ENCODE measurements around the gene AQP7.
A peak's percentile ranks its signal among the peaks of the same experiment; 100 is the strongest.
"Not testable (repeated sequence)": the region's sequence is repeated elsewhere in the genome, so short reads cannot be mapped to it uniquely, and the experiment has no call there.

AQP7 gene

GRCh38 chr9:33433871-33434270 lies 31.5 kb upstream of the AQP7 start:
- DNase-seq, result no peak

GRCh38 chr9:33431420-33431819 lies 29.1 kb upstream of the AQP7 start:
- DNase-seq, result no peak

GRCh38 chr9:33430942-33431341 lies 28.6 kb upstream of the AQP7 start:
- DNase-seq, result no peak

- DNase-seq, result no peak
Measured at GRCh38 chr9:33429256-33429985, 27.1 kb upstream of the AQP7 start.

GRCh38 chr9:33426843-33427293 lies 24.5 kb upstream of the AQP7 start:
- no peak for DNase-seq

GRCh38 chr9:33425128-33425533 lies 22.8 kb upstream of the AQP7 start:
- DNase-seq, result no peak

- DNase-seq, result not testable (repeated sequence)
Measured at GRCh38 chr9:33424492-33424891, 22.1 kb upstream of the AQP7 start.

GRCh38 chr9:33424043-33424442 lies 21.7 kb upstream of the AQP7 start:
- DNase-seq, result not testable (repeated sequence)

GRCh38 chr9:33419708-33420303 lies 17.4 kb upstream of the AQP7 start:
- DNase-seq, result no peak

- no peak for DNase-seq
Measured at GRCh38 chr9:33418090-33418489, 15.7 kb upstream of the AQP7 start.

GRCh38 chr9:33416996-33417395 lies 14.6 kb upstream of the AQP7 start:
- no peak for DNase-seq

- peak; percentile 29 for DNase-seq
Measured at GRCh38 chr9:33415501-33416038, 13.2 kb upstream of the AQP7 start.

GRCh38 chr9:33414889-33415500 lies 12.6 kb upstream of the AQP7 start:
- DNase-seq, result no peak

GRCh38 chr9:33414268-33414667 lies 11.9 kb upstream of the AQP7 start:
- no peak for DNase-seq

- no peak for DNase-seq
Measured at GRCh38 chr9:33408087-33408486, 5.7 kb upstream of the AQP7 start.

- no peak for DNase-seq
Measured at GRCh38 chr9:33407061-33407460, 4.7 kb upstream of the AQP7 start.

GRCh38 chr9:33404788-33405362 lies 2.5 kb upstream of the AQP7 start:
- DNase-seq, result no peak

GRCh38 chr9:33403941-33404787 lies 1.8 kb upstream of the AQP7 start:
- no peak for DNase-seq

GRCh38 chr9:33401809-33402208 lies 559 bp downstream of the AQP7 start:
- not testable (repeated sequence) for DNase-seq

GRCh38 chr9:33399047-33399446 lies 3.3 kb downstream of the AQP7 start:
- not testable (repeated sequence) for DNase-seq

- not testable (repeated sequence) for DNase-seq
Measured at GRCh38 chr9:33397801-33398200, 4.6 kb downstream of the AQP7 start.

Measured in fibroblast of skin of scalp (primary cell).